HG02623 (cell line): ENCODE measurements around the gene PFKM.

Experiments
- ATAC-seq: cut with Tn5 transposase; IDR thresholded peaks from one replicate; pipeline ENCODE4 v1.9.1; 2021; ENCODE audit warnings: moderate library complexity; ENCODE audit not compliant: unreplicated experiment

The PFKM gene

GRCh38 chr12:48156652-48157017 is 37.5 kb downstream of the PFKM start:
- no peak for ATAC-seq

GRCh38 chr12:48157018-48157888 is 38.1 kb downstream of the PFKM start, which contains the start of gene ASB8:
ASB8 (minus strand) TSS chr12:48157515; CDS start chr12:48153496, 4,019 bp downstream.
- peak; percentile 86 for ATAC-seq

- no peak for ATAC-seq
These were observed 38.8 kb downstream of the PFKM start for GRCh38 chr12:48157889-48158370.

GRCh38 chr12:48160046-48160445 is 40.9 kb downstream of the PFKM start:
- ATAC-seq: no peak

- ATAC-seq: no peak
These were observed 41.6 kb downstream of the PFKM start for GRCh38 chr12:48160807-48161206.

- ATAC-seq: no peak
These were observed 44.1 kb downstream of the PFKM start for GRCh38 chr12:48163150-48163747.

- no peak for ATAC-seq
These were observed 45.3 kb downstream of the PFKM start for GRCh38 chr12:48164451-48164850.

GRCh38 chr12:48165089-48165981 is 46.2 kb downstream of the PFKM start:
- ATAC-seq: peak; percentile 52

- no peak for ATAC-seq
These were observed 49.8 kb downstream of the PFKM start for GRCh38 chr12:48169011-48169410.

GRCh38 chr12:48175613-48176416 is 56.7 kb downstream of the PFKM start:
- no peak for ATAC-seq

GRCh38 chr12:48176417-48176751 is 57.2 kb downstream of the PFKM start:
- no peak for ATAC-seq

GRCh38 chr12:48177982-48178381 is 58.8 kb downstream of the PFKM start:
- no peak for ATAC-seq

GRCh38 chr12:48179466-48179865 is 60.3 kb downstream of the PFKM start:
- ATAC-seq: no peak

GRCh38 chr12:48180424-48180823 is 61.3 kb downstream of the PFKM start:
- no peak for ATAC-seq

GRCh38 chr12:48180857-48181495 is 61.8 kb downstream of the PFKM start:
- ATAC-seq: no peak

- no peak for ATAC-seq
These were observed 63.5 kb downstream of the PFKM start for GRCh38 chr12:48182631-48183030.

- peak; percentile 66 for ATAC-seq
These were observed 64.1 kb downstream of the PFKM start, which contains the start of gene CCDC184 for GRCh38 chr12:48183091-48183875. CCDC184 (plus strand) TSS chr12:48183644; CDS start chr12:48184123, 479 bp downstream.

GRCh38 chr12:48183876-48184548 is 64.8 kb downstream of the PFKM start:
- ATAC-seq: no peak

- no peak for ATAC-seq
These were observed 65.4 kb downstream of the PFKM start for GRCh38 chr12:48184549-48184922.
